Measurements from ENCODE around the gene RNF207. TPM values are rescaled to one million over a fixed set of nuclear protein-coding genes. Genes with fewer than 3 reads are reported as not detected.

Gene RNF207
- total RNA-seq, 3 donors from 2014 or later = 35.4 to 63.9 (median 35.9) TPM

GRCh38 chr1:6269720-6270400 lies 63.9 kb downstream of the RNF207 start:
- Histone ChIP-seq H3K4me1 (ENCODE audit: low read depth) (peaks cover 33% of the 10 kb centered on the region), H3K9me3 (no peaks in the 10 kb centered on the region), H3K4me3 (no peak overlapping the region), H3K36me3 (ENCODE audit: low read depth) (no peaks in the 10 kb centered on the region)
- intact Hi-C loops (cut with DNase I, micrococcal nuclease) = no loop called here
- ATAC-seq (peak; percentile 79), DNase-seq (peak; percentile 82 to 86 (median 85))
- TF ChIP-seq CTCF (IDR thresholded peaks at IDR 0.05) = no peak

- ATAC-seq (peak; percentile 67), DNase-seq (peak in 2 of 3 donors; percentile 70 to 74)
- H3K36me3 ChIP-seq (ENCODE audit: low read depth) = no peaks in the 10 kb centered on the region
- peaks cover 33% of the 10 kb centered on the region for H3K4me1 ChIP-seq (ENCODE audit: low read depth)
- intact Hi-C loops (cut with DNase I, micrococcal nuclease) = no loop called here
- no peak for TF ChIP-seq CTCF (IDR thresholded peaks at IDR 0.05)
- H3K4me3 ChIP-seq = no peak overlapping the region
- no peaks in the 10 kb centered on the region for H3K9me3 ChIP-seq
These were observed 64.5 kb downstream of the RNF207 start for GRCh38 chr1:6270401-6270800.

Other genes with a start within 250 kb of the RNF207 start
- gene NPHP4, start 213.7 kb upstream of the RNF207 start, total RNA-seq = 10 to 100 TPM in 2 of 3 donors, 1 to 10 TPM in 1; 7.5 to 12.2 (median 10.3) TPM
- gene KCNAB2, start 160.2 kb upstream of the RNF207 start, total RNA-seq = 10 to 100 TPM in 2 of 3 donors, 1 to 10 TPM in 1; 6.9 to 15.7 (median 11.8) TPM
- 1 to 10 TPM in 1 of 3 donors, under 1 TPM in 2; 0.17 to 2.1 (median 0.22) TPM for gene CHD5, start 25.8 kb upstream of the RNF207 start, total RNA-seq
- gene RPL22, start 6.5 kb upstream of the RNF207 start, total RNA-seq = 100 to 1,000 TPM; 349 to 387 (median 350) TPM
- gene ICMT, start 29.8 kb downstream of the RNF207 start, total RNA-seq = 10 to 100 TPM; 50.4 to 72.3 (median 55.8) TPM
- not detected for gene HES3, start 38.1 kb downstream of the RNF207 start, total RNA-seq
- 10 to 100 TPM; 20.2 to 28.3 (median 20.4) TPM for gene GPR153, start 55.0 kb downstream of the RNF207 start, total RNA-seq
- 10 to 100 TPM; 37.9 to 60.1 (median 42.7) TPM for gene ACOT7, start 187.6 kb downstream of the RNF207 start, total RNA-seq
- gene HES2, start 213.8 kb downstream of the RNF207 start, total RNA-seq = 10 to 100 TPM in 2 of 3 donors, 1 to 10 TPM in 1; 8.6 to 23.0 (median 22.4) TPM
- gene ESPN, start 218.7 kb downstream of the RNF207 start, total RNA-seq = 100 to 1,000 TPM in 2 of 3 donors, 10 to 100 TPM in 1; 65.7 to 137 (median 124) TPM

All from mucosa of descending colon (tissue), 3 donors.